ENCODE measurements around the gene RAMP1.
"Not testable (repeated sequence)": the region's sequence is repeated elsewhere in the genome, so short reads cannot be mapped to it uniquely, and the experiment has no call there.

The RAMP1 gene

DNA sequence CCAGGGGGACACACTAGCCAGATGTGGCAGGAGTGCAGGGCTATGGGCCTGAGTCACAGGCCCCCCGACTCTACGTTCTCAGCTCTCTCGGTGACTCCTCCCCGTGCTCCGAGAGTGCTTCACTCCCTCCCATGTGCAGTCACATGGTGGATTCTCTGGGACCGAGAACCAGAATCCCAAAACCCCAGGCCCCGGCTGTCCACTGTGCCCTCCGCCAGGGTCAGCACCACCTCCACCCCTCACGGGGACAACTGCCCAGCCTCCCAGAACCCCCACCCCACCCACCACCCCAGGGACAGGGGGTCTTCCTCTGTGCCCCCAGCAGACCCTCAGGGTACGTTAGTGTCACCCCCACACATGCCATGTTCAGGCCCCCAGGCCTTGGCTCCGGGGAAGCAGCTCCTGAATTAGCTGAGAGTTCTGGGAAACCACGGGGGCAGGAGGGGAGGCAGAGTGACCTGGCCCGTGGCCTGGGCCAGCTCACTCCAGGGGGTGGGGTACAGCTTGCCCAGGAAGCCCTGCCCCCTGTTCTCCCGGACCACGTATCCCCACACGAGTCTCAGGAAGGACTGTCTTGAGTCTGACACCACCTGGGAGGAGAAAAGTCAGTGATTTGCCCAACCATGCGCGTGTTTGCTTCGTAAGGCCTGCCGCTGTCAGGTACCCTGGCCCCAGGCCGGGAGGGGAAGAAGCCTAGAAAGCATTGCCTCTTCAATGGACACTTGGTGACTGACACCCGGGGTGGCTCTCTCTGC is 4.4 kb downstream of the RAMP1 start:
- no peak for DNase-seq (ENCODE audit: low read depth in 2 of 2)

DNA sequence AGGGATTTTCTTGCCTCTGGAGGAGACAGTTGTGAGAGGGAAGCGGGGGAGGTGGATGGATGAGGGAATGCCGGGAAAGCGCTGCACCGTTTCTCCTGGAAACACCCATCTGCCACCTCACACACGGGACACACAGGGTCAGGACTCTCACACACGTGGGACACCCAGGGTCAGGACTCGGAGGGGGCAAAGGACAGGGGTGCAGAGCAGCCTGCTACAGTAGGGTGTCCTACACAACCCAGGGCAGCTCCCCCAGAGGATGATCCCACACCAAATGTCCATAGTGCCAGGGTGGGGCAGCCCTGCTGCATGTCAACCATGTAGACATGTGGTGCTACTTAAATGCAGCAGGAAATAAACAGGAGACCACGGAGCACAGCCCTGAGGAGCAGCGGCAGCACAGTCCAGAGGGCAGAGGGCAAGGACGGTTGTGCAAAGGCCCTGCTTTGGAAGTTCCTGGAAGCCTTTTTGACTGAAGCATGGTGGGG is 5.1 kb downstream of the RAMP1 start:
- DNase-seq (ENCODE audit: low read depth in 2 of 2), result no peak

DNA sequence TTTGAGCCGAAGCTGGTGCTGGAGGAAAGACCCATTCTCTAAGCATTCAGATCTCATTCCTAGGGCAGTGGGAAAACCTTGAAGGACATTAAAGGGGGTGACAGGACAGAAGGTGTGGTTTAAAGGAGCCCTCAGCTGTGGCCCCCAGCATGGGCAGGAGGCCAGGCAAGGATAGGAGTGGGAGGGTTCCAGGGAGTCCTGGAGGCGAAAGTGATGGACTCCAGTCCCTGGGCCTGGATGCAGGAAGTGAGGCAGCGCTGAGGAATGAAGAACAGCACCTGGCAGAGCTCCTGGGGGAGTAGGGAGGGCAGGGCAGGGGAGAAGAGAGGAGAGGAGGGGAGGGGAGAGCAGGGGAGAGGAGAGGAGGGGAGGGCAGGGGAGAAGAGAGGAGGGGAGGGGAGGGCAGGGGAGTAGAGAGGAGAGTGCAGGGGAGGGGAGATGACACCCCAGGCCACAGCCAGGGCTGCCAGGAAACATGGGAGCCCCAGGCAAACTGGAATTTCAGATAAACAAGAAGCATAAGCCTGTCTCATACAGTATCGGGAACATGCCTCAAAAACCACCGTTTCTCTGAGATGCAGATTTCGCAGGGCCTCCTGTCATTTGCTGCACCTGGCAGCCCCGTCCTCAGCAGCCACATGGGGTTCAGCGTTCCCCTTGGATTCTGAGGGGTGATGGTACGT is 5.7 kb downstream of the RAMP1 start:
- no peak for DNase-seq (ENCODE audit: low read depth in 2 of 2)

GRCh38 chr2:237865623-237866041 is 6.2 kb downstream of the RAMP1 start:
- no peak for DNase-seq (ENCODE audit: low read depth in 2 of 2)

DNA sequence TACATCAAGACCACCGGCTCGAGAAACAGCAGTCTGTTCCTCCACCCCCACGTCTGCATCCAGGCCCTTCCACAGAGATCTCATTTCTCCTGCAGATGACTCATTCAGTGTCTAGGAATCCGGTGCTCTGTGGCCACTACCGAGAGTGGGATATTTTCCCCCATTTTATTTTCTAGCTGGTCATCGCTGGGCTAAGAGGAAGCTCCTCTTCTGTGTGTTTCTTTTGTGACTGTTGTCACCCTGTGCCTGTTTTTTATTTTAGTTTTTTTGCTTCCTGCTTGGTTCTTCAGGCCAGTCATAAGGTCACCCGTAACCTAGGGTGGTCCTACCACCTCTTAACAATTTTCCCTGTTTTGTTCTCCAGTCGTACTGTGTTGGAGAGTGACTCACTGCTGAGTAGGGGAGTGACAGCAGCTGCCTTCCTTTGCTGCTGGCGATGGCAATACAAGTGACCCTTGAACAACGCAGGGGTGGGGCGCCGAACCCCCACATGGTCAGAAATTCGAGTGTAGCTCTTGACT is 6.7 kb downstream of the RAMP1 start:
- DNase-seq (ENCODE audit: low read depth in 2 of 2), result no peak

GRCh38 chr2:237867465-237867864 is 8.0 kb downstream of the RAMP1 start:
- DNase-seq (ENCODE audit: low read depth in 2 of 2), result no peak

- DNase-seq (ENCODE audit: low read depth in 2 of 2), result not testable (repeated sequence)
Measured at GRCh38 chr2:237868074-237868473, 8.7 kb downstream of the RAMP1 start.

DNA sequence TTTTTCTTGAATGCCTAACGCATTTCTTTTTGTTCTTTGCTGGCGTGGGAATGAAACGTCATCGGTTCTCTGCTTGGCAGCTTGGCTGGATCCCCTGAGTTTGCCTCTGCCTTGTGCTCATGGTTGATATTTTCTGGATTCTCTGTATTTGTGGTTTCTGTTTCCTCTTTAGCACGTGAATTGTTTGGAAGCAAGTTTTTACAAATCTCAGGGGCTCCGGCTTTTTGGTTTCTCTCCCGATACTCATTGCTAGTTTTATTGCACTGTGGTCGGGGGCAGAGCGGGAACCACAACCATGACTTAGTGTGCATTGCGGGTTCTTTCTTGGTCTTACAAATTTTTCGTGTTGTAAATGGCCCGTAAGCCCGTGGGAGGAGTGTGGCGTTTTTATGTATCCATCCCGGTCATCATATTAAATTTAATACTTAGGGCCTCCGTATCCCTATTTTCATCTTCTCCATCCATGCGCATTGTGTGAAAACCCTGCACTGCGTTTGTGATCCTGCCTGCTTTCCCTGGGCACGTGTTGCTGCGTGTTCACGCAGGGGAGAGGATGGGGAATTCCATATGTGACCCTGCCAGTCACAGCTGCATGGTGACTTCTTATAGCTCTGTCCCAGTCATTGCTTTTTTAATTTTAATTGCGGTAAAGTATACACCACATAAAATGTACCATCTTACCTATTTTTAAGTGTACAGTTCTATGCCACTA is 9.4 kb downstream of the RAMP1 start:
- no peak for DNase-seq (ENCODE audit: low read depth in 2 of 2)

DNA sequence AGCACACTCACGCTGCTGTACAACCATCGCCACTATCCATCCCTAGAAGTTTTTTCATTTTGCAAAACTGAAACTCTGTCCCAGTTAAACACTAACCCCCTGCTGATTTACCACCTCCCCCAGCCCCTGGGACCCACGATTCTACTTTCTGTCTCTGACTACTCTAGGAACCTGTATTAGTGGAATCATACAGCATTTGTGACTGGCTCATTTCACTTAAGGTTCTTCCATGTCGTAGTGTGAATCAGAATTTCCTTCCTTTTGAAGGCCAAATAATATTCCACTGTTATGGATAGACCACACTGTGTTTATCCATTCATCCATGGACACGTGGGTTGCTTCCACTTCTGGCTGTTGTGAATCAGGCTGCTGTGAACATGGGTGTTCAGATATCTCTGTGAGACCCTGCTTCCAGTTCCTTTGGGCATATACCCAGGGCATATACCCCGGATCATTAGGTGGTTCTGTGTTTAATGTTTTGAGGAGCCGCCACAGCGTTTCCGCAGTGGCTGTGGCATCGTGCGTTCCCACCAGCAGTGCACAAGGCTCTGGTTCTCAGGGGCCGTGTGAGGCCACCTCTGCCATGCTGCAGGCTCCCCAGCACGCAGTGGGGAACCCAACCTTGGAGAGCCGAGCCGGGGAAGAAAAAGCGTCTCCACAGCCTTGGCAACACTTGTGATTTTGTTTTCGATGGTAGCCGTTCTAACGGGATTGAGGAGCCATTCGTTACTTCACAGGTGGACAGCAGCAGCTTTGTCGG is 10.1 kb downstream of the RAMP1 start:
- no peak for DNase-seq (ENCODE audit: low read depth in 2 of 2)

DNA sequence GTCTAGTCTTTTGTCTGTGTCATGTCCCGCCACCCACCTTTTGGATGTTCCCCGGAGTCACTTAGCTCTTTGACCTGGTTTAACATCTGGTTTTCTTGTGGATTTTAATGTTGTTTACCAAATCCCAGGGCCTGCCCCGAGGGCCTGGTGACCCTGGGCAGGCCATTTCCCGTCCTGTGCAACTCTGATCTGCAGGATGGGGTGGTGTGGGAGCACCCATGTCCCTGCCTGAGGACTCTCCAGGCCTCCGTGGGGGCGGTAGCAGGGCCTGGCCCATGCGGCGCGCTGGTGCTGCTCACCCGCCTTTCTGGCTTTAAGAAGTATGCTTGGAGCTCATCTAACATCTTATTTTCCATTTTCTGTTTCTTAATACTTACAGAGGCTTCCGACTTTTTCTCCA is 10.7 kb downstream of the RAMP1 start:
- DNase-seq (ENCODE audit: low read depth in 2 of 2), result no peak

DNA sequence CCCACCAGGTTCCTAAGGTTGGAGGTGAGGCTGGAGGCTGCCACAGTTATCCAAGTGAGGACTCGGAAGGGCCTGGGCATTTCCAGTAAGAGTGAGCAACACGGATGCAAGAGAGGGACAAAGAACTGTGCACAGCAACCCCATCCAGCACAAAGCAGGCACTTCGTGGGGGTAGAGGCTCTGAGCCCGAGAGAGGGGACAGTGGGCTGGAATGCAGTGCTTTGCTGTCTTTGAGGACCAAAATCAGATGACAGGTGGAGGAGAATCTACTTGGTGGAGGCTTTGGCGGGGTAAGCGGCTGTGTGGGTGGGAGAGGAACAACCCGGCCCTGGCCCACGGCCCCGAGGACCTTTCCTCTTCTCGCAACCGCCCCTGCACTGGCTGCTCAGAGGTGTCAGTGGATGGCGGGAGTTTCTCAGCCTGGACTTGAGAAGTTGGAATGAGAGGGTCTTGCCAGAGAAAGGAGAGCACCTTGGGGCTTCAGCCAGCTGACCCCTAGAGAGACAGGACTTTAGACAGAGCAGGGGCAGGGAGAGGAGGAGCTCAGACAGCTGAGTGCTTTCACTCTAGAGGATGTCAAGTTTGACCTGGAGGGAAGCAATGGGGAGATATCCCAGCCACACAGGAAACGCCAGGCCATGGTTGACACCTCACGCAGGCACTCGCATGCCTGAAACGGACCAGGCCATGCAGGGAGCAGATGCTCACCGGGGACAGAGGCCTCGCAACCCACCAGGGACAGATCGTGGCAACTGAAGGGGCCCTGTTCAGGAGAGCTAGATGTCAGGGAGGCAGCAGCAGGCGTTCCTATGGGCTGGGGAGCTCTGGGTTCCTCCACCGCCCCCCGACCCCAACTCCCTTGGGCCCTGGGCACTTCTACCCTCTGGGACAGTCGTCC is 11.6 kb downstream of the RAMP1 start:
- DNase-seq (ENCODE audit: low read depth in 2 of 2), result no peak

GRCh38 chr2:237872178-237872887 is 12.9 kb downstream of the RAMP1 start:
- no peak for DNase-seq (ENCODE audit: low read depth in 2 of 2)

DNA sequence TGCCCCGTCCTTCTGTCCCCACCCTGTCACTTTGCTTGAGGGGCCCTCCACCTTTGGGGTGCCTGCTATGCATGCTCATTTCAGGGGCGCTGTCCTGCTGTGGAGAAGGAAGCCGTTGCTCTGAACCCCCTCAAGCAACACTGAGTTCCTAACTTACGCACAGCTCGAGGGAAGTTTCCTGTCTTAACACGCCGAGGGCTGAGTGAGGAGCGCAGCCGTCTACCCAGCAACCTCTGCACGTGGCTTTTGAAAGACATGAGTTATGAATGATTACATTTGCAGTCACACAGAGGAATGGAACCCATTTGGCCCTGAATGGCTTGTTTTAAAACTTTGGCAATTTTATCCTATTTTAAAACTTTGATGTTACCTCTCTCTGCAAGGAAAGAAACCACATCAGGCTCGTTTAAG is 14.0 kb downstream of the RAMP1 start:
- DNase-seq (ENCODE audit: low read depth in 2 of 2), result no peak

- no peak for DNase-seq (ENCODE audit: low read depth in 2 of 2)
Measured at GRCh38 chr2:237873897-237874551, 14.6 kb downstream of the RAMP1 start.

DNA sequence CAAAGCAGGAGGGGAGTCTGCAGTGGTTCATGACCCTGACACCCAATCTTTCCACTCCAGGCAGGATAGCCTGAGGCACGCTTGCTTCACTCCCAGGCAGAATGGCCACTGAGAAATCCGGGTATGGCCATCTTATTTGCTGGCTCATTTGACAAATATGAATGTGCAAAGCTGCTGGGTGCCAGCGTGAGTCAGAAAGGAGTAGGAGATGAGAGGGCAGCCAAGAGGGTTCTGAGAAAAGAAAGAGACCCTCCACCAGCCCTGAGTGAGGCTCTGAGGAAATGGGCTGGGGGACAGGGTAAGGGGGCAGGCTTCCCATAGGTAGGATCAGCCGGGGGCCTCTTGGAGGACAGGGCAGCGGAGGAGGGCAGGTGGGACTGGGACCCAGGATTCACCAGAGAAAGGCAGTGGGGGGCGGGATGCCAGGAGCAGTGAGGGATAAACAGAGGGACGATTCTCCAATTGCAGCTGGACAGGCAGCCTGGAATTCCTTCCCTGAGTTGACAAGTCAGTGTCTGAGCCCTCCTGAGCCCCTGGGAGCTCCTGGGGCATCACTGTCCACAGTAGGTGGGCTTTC is 15.2 kb downstream of the RAMP1 start:
- DNase-seq (ENCODE audit: low read depth in 2 of 2), result no peak

DNA sequence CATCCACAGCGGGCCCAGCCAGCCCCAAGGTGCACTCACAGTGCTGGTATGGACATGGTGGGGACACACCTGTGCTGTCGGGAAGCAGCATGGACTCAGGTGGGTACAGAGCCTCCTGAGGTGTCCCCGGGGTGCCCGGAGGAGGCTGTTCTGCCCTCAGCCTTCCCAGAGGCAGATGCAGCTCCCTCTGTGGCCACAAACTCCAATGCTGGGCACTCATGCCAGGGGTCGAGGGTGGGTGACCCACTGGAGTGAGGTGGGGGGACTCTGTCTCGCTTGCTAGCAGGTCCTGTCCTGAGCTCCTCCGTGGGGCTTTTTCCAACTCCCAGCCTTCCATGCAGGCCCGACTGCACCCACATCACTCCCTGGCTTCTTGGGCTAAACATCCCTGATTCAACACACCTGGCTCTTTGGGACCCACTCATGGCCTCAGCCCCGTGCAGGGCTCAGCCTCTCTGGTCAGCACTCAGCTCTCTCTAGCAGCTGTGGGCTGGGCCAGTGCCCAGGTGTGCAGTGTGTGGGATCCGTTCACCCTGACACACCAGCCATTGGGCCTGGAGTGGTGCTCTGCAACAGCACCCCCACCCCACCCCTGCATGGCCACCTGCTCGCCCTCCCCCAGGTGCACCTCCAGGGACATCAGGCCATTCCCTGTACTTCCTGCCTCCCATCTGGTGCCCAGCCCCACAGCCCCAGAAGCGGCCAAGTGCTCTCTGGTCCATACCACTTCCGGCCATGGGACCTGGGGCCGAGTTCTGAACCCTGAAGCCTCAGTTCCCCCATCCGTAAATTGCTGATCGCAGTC is 16.0 kb downstream of the RAMP1 start:
- no peak for DNase-seq (ENCODE audit: low read depth in 2 of 2)

- DNase-seq (ENCODE audit: low read depth in 2 of 2), result no peak
Measured at GRCh38 chr2:237876061-237876526, 16.7 kb downstream of the RAMP1 start.

- DNase-seq (ENCODE audit: low read depth in 2 of 2), result no peak
Measured at GRCh38 chr2:237876532-237876931, 17.1 kb downstream of the RAMP1 start.
